Lower leg skin (tissue), 3 donors: Measurements from ENCODE around the gene PRDM15.

Source experiments
- POLR2A ChIP-seq, 2 donors: fragments of 450-650 bp; IDR thresholded peaks; one replicate each; pipeline ENCODE4 v1.6.1; 2016 to 2017; ENCODE audit warnings: antibody characterized with exemption in 2 of 2, mild to moderate bottlenecking in 1 of 2, moderate library complexity in 1 of 2
- TF ChIP-seq, protein P1 (sequence below), 3 donors: fragments of 450-650 bp; IDR thresholded peaks; one replicate each; pipeline ENCODE4 v1.5.1; 2016; ENCODE audit warnings: antibody characterized with exemption in 3 of 3, mild to moderate bottlenecking in 3 of 3, moderate library complexity in 2 of 3

DNA sequence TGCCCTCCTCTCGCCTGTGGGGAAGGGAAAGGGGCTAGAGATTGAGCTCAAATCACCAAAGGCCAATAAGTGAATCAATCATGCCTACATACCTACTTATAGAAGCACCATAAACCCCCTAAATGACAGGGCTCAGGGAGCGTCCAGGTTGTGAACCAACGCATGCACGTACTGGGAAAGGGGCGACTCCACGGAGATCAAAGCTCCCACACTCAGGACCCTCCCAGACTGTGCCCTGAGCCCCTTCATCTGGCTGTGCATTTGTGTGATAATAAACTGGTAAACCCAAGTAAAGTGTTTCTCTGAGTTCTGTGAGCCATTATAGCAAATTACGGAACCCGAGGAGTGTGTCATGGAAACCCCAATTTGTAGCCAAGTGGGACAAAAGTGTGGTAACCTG lies 23.8 kb upstream of the PRDM15 start:
- TF ChIP-seq, protein P1, sequence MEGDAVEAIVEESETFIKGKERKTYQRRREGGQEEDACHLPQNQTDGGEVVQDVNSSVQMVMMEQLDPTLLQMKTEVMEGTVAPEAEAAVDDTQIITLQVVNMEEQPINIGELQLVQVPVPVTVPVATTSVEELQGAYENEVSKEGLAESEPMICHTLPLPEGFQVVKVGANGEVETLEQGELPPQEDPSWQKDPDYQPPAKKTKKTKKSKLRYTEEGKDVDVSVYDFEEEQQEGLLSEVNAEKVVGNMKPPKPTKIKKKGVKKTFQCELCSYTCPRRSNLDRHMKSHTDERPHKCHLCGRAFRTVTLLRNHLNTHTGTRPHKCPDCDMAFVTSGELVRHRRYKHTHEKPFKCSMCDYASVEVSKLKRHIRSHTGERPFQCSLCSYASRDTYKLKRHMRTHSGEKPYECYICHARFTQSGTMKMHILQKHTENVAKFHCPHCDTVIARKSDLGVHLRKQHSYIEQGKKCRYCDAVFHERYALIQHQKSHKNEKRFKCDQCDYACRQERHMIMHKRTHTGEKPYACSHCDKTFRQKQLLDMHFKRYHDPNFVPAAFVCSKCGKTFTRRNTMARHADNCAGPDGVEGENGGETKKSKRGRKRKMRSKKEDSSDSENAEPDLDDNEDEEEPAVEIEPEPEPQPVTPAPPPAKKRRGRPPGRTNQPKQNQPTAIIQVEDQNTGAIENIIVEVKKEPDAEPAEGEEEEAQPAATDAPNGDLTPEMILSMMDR (IDR thresholded peaks at IDR 0.05): no peak
- no peak for TF ChIP-seq POLR2A (IDR thresholded peaks at IDR 0.05)
